Measurements from ENCODE around the gene TEPSIN. TPM values are rescaled to one million over a fixed set of nuclear protein-coding genes. Genes with fewer than 3 reads are reported as not detected.

Gene TEPSIN
- total and polyA plus RNA-seq, 2 of the 13 experiments (the other 11 are each of a cell fraction or from before 2014, with no cell fraction given) = 16.1 to 18.8 TPM

DNA sequence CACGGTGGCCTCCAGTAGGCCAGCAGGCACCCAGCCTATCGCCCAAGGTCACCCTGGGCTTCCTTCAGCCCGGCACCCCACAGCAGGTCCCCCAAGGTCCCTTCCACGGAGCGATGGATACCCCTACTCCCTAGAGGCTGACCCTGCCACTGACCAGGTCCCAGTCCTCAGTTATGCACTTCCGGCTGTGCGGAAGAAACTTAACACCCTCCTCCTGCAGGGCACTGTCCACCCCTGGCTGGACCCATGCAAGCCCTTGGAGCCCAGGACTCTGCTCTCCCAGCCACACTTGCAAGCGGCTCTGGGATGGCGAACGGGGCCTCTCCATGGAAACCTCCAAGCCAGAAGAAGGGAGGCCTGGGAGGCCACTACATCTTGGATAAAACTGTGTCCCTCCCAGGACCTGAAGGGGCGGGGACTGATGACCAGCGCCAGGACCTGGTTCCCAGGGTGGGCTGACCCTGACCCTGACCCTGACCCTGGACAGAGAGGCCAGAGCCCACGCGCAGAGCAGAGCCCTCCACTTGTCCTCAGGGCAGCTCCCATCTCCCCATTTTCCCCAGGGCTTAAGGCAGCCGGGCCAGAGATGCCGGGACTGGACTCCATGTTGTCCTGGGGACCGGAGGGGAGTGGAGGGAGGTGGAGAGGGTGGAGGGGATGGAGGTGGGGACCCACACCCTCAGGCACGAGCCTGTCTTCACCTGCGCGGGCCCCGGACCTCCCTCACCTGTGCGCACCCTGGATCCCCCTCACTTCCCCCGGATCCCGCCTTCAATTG, 16.8 kb downstream of the TEPSIN start (continued):
- TF ChIP-seq, protein P1, sequence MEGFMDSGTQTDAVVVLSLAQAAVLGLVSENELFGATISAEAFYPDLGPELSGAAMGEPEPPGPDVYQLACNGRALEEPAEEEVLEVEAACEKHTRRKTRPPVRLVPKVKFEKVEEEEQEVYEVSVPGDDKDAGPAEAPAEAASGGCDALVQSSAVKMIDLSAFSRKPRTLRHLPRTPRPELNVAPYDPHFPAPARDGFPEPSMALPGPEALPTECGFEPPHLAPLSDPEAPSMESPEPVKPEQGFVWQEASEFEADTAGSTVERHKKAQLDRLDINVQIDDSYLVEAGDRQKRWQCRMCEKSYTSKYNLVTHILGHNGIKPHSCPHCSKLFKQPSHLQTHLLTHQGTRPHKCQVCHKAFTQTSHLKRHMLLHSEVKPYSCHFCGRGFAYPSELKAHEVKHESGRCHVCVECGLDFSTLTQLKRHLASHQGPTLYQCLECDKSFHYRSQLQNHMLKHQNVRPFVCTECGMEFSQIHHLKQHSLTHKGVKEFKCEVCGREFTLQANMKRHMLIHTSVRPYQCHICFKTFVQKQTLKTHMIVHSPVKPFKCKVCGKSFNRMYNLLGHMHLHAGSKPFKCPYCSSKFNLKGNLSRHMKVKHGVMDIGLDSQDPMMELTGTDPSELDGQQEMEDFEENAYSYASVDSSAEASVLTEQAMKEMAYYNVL (CRISPR knock-in tag; IDR thresholded peaks at IDR 0.05; ENCODE audit: borderline replicate concordance) = no peak
- TF ChIP-seq ETV5 (CRISPR knock-in tag; IDR thresholded peaks at IDR 0.05; ENCODE audit: borderline replicate concordance) (peak; percentile 42; the same call in 1 of the 2 replicates), MBNL3 (CRISPR knock-in tag; conservative IDR thresholded peaks at IDR 0.05) (no peak), ERF (CRISPR knock-in tag; IDR thresholded peaks at IDR 0.05) (no peak), ZNF720 (CRISPR knock-in tag; IDR thresholded peaks at IDR 0.05) (no peak), FOSL1 (CRISPR knock-in tag; IDR thresholded peaks at IDR 0.05; ENCODE audit: borderline replicate concordance) (no peak), ZNF235 (CRISPR knock-in tag; IDR thresholded peaks at IDR 0.05; ENCODE audit: borderline replicate concordance) (no peak), TP53 (CRISPR knock-in tag; conservative IDR thresholded peaks at IDR 0.05) (no peak), ZNF639 (CRISPR knock-in tag; conservative IDR thresholded peaks at IDR 0.05) (no peak), TBX3 (IDR thresholded peaks at IDR 0.05; ENCODE audit: borderline replicate concordance) (no peak), ZNF614 (CRISPR knock-in tag; IDR thresholded peaks at IDR 0.05; ENCODE audit: borderline replicate concordance) (0 out of 2 replicates have a peak, but pooled peaks have one; percentile 15), SP2 (CRISPR knock-in tag; IDR thresholded peaks at IDR 0.05) (peak; percentile 56; the same call in 1 of the 2 replicates), ATF1 (CRISPR knock-in tag; IDR thresholded peaks at IDR 0.05) (no peak), SMAD9 (CRISPR knock-in tag; IDR thresholded peaks at IDR 0.05) (0 out of 2 replicates have a peak, but pooled peaks have one; percentile 49), ZNF558 (CRISPR knock-in tag; IDR thresholded peaks at IDR 0.05; ENCODE audit: borderline replicate concordance) (no peak), SRSF4 (IDR thresholded peaks at IDR 0.05; ENCODE audit: low read depth, low read length, poor library complexity, severe bottlenecking) (no peak), ZNF34 (CRISPR knock-in tag; IDR thresholded peaks at IDR 0.05; ENCODE audit: borderline replicate concordance) (0 out of 2 replicates have a peak, but pooled peaks have one; percentile 16)
- TF ChIP-seq, protein P2, sequence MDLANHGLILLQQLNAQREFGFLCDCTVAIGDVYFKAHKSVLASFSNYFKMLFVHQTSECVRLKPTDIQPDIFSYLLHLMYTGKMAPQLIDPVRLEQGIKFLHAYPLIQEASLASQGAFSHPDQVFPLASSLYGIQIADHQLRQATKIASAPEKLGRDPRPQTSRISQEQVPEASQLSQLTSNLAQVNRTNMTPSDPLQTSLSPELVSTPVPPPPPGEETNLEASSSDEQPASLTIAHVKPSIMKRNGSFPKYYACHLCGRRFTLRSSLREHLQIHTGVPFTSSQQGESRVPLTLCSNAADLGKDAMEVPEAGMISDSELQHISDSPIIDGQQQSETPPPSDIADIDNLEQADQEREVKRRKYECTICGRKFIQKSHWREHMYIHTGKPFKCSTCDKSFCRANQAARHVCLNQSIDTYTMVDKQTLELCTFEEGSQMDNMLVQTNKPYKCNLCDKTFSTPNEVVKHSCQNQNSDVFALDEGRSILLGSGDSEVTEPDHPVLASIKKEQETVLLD (CRISPR knock-in tag; IDR thresholded peaks at IDR 0.05; ENCODE audit: low read depth) = no peak
- TF ChIP-seq, protein P3, sequence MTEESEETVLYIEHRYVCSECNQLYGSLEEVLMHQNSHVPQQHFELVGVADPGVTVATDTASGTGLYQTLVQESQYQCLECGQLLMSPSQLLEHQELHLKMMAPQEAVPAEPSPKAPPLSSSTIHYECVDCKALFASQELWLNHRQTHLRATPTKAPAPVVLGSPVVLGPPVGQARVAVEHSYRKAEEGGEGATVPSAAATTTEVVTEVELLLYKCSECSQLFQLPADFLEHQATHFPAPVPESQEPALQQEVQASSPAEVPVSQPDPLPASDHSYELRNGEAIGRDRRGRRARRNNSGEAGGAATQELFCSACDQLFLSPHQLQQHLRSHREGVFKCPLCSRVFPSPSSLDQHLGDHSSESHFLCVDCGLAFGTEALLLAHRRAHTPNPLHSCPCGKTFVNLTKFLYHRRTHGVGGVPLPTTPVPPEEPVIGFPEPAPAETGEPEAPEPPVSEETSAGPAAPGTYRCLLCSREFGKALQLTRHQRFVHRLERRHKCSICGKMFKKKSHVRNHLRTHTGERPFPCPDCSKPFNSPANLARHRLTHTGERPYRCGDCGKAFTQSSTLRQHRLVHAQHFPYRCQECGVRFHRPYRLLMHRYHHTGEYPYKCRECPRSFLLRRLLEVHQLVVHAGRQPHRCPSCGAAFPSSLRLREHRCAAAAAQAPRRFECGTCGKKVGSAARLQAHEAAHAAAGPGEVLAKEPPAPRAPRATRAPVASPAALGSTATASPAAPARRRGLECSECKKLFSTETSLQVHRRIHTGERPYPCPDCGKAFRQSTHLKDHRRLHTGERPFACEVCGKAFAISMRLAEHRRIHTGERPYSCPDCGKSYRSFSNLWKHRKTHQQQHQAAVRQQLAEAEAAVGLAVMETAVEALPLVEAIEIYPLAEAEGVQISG (CRISPR knock-in tag; IDR thresholded peaks at IDR 0.05) = 0 out of 2 replicates have a peak, but pooled peaks have one; percentile 22
- TF ChIP-seq, protein P4, sequence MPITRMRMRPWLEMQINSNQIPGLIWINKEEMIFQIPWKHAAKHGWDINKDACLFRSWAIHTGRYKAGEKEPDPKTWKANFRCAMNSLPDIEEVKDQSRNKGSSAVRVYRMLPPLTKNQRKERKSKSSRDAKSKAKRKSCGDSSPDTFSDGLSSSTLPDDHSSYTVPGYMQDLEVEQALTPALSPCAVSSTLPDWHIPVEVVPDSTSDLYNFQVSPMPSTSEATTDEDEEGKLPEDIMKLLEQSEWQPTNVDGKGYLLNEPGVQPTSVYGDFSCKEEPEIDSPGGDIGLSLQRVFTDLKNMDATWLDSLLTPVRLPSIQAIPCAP (CRISPR knock-in tag; IDR thresholded peaks at IDR 0.05; ENCODE audit: low read depth) = peak; percentile 17; the same call in 1 of the 2 replicates
